Stomach smooth muscle (tissue), 2 donors: Measurements from ENCODE around the gene XPO4.
A peak's percentile ranks its signal among the peaks of the same experiment; 100 is the strongest.
"Not testable (repeated sequence)": the region's sequence is repeated elsewhere in the genome, so short reads cannot be mapped to it uniquely, and the experiment has no call there.

Experiments
- H3K27ac ChIP-seq: one replicate; pipeline ENCODE4 v1.7.0; 2013; ENCODE audit warnings: mild to moderate bottlenecking, low read length, inconsistent platforms
- H3K27me3 ChIP-seq, 2 donors: one replicate each; pipeline ENCODE4 v1.7.0; 2013; ENCODE audit warnings: low read length in 2 of 2; ENCODE audit not compliant: insufficient read depth in 2 of 2, control insufficient read depth in 1 of 2
- H3K36me3 ChIP-seq, 2 donors: one replicate each; pipeline ENCODE4 v1.7.0; 2013; ENCODE audit warnings: low read length in 2 of 2; ENCODE audit not compliant: control insufficient read depth in 2 of 2, insufficient read depth in 2 of 2
- H3K4me1 ChIP-seq: one replicate; pipeline ENCODE4 v1.7.0; 2013; ENCODE audit warnings: low read length; ENCODE audit not compliant: control insufficient read depth, insufficient read depth
- H3K4me3 ChIP-seq, 2 donors: one replicate each; pipeline ENCODE4 v1.7.0; 2013; ENCODE audit warnings: low read length in 2 of 2
- H3K9ac ChIP-seq, 2 donors: one replicate each; pipeline ENCODE4 v1.7.0; 2013; ENCODE audit warnings: low read length in 2 of 2, mild to moderate bottlenecking in 1 of 2
- H3K9me3 ChIP-seq, 2 donors: one replicate each; pipeline ENCODE4 v1.7.0; 2013; ENCODE audit warnings: low read length in 2 of 2; ENCODE audit not compliant: control insufficient read depth in 2 of 2
- donor health status: healthy.
- donor health status: Pancreatic carcinoma.

XPO4 gene

DNA sequence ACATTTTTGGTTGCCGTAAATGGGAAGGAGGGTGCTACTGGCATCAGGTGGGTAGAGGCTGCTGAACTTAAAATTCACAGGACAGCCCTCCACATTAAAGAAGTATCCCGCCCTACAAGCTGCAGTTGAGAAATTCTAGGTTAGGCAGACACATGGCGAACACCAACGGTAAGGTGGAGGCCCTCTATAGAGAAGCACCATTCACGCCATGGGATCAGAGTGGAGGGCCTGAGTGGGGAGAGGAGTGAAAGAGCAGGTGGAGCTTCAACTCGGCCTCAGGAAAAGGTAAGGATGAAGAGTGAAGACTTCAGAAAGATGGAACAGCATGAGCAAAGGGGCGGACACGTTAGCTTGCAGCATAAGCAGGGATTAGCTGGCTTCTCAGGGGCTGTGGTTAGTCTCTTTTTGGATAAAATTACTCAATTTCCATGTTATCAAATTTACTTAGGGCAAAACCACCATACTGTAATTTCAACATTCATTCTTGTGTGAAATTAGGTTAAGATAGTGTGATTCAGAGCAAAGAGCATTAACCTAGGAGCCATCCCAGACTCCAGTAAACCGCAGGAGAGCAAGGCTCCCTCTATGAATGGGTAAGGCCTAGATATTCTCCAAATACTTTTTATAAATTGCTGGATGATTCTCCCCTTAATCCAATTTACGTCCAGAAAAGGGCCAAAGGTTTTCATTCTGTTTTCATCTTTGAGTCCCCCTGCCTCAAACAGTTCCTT is 130.0 kb downstream of the XPO4 start:
- H3K9me3 ChIP-seq: no peaks in the 10 kb centered on the region
- peak overlapping the region; percentile 89 to 90 for H3K4me3 ChIP-seq
- H3K9ac ChIP-seq: peak overlapping the region; percentile 89 to 96
- H3K4me1 ChIP-seq: peaks cover 10% of the 10 kb centered on the region
- peak overlapping the region; percentile 92 for H3K27ac ChIP-seq
- peaks cover 3 to 5% of the 10 kb centered on the region in 2 donors for H3K36me3 ChIP-seq
- no peaks in the 10 kb centered on the region for H3K27me3 ChIP-seq

DNA sequence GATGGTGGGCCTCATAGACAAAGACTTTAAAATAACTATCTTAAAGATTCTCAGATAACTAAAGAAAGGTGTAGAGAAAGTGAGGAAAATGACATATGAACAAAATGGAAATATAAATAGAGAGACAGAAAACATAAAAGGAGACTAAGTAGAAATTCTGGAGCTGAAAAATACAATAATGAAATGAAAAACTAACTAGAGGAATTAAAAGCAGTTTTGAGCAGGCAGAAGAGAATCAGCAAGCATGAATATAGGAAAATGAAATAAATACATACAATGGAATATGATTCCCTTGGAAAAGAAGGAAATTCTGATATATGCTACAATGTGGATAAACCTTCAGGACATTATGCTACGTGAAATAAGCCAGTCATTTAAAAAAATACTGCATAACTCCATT is 132.7 kb downstream of the XPO4 start:
- peaks cover 10% of the 10 kb centered on the region for H3K4me1 ChIP-seq
- H3K36me3 ChIP-seq: peaks cover 3 to 5% of the 10 kb centered on the region in 2 donors
- no peaks in the 10 kb centered on the region for H3K27me3 ChIP-seq

DNA sequence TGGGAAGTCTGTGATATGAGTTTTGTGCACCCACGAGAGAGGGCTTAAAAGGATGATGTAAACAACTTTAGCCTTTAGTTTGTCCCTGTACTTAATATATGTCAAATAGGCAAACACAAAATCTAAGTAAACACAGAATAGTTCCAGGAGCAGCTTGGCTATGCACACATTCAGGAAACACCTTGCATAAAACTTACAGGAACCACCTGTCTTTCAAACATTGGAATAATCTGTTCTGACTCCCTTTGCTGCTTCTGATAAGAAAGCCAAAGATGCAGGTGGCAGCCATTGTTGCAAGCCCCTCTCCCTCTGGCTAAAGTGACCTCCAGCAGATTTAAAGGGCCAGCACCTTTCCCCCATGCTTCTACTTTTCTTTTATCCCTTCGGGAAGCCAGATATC is 133.5 kb downstream of the XPO4 start:
- H3K36me3 ChIP-seq: peaks cover 3 to 5% of the 10 kb centered on the region in 2 donors
- H3K9ac ChIP-seq: no peak overlapping the region
- H3K27ac ChIP-seq: no peak overlapping the region
- H3K9me3 ChIP-seq: no peaks in the 10 kb centered on the region
- H3K4me1 ChIP-seq: peaks cover 10% of the 10 kb centered on the region
- no peaks in the 10 kb centered on the region for H3K27me3 ChIP-seq
- no peak overlapping the region for H3K4me3 ChIP-seq

More for the DNA sequence above, 132.7 kb downstream of the XPO4 start:
- Histone ChIP-seq H3K27ac (no peak overlapping the region), H3K9me3 (no peaks in the 10 kb centered on the region), H3K4me3 (no peak overlapping the region), H3K9ac (no peak overlapping the region)

DNA sequence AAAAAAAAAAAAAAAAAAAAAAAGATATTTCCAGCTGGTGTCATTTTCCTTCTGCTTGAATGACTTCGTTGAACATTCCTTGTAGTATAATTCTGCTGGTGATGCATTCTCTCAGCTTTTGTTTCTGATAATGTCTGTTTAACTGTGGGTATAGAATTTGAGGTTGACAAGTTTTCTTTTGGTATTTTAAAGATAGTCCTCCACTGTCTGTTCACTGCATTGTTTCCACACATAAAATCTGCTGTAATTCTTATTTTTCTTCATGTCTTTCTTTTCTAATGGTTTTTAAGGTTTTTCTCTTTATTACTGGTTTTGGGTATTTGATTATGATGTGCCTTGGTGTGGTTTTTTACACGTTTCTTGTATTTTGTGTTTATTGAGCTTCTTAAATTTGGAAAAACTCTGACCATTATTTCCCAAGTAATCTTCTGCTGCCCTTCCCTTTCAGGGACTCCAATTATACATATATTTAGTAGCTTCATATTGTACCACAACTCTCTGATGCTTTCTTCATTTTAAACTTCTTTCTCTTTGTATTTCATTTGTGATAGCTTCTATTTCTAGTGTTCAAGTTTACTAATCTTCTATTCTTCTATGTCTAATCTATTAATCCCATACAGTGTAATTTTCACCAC is 135.1 kb downstream of the XPO4 start:
- Histone ChIP-seq H3K4me1 (peaks cover under 1% of the 10 kb centered on the region), H3K27me3 (no peaks in the 10 kb centered on the region), H3K36me3 (peaks cover 3 to 5% of the 10 kb centered on the region in 2 donors), H3K27ac (no peak overlapping the region), H3K4me3 (no peak overlapping the region), H3K9ac (no peak overlapping the region), H3K9me3 (no peaks in the 10 kb centered on the region)

GRCh38 chr13:20760872-20761271 is 141.7 kb downstream of the XPO4 start:
- H3K36me3 ChIP-seq: no peaks in the 10 kb centered on the region
- no peak overlapping the region for H3K27ac ChIP-seq
- no peaks in the 10 kb centered on the region for H3K27me3 ChIP-seq
- no peak overlapping the region for H3K9ac ChIP-seq
- H3K9me3 ChIP-seq: no peaks in the 10 kb centered on the region
- H3K4me3 ChIP-seq: no peak overlapping the region
- no peaks in the 10 kb centered on the region for H3K4me1 ChIP-seq

DNA sequence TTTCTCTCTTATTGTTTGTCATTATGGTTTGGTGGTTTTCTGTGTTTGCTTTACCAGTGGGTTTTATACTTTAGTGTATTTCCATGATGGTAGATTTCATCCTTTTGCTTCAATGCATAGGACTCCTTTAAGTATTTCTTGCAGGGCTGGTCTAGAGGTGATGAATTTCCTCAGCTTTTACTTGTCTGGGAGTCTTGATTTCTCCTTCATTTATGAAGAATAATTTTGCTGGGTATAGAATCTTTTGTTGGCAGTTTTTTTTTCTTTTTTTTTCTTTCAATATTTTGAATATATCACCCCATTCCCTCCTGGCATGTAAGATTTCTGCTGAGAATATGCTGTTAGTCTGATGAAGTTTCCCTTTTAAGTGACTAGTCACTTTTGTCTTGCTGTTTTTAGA is 148.5 kb downstream of the XPO4 start:
- Histone ChIP-seq H3K27ac (no peak overlapping the region), H3K9ac (no peak overlapping the region), H3K4me3 (no peak overlapping the region), H3K4me1 (no peaks in the 10 kb centered on the region), H3K27me3 (no peaks in the 10 kb centered on the region), H3K36me3 (no peaks in the 10 kb centered on the region), H3K9me3 (peaks cover 0 to 3% of the 10 kb centered on the region in 2 donors)

DNA sequence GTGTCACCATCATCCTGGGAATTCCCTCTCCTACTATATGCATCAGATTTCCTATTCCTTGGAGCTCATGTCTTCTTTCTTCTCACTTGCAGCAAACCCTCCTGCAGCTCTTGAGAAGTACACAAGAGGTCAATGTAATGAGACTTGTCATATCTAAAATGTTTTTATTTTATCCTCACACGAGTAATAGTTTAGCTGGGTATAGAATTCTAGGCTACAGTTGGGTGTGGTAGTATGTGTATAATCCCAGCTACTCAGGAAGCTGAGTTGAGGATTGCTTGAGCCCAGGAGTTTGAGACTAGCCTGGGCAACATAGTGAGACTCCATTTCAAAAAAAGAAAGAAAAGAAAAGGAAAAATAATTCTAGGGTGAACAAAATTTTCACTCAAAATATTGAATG is 153.2 kb downstream of the XPO4 start:
- Histone ChIP-seq H3K9me3 (peaks cover 0 to 3% of the 10 kb centered on the region in 2 donors), H3K27ac (no peak overlapping the region), H3K9ac (no peak overlapping the region), H3K27me3 (no peaks in the 10 kb centered on the region), H3K36me3 (peaks cover 0 to 2% of the 10 kb centered on the region in 2 donors), H3K4me1 (no peaks in the 10 kb centered on the region), H3K4me3 (no peak overlapping the region)

- not testable (repeated sequence) for H3K4me3 ChIP-seq, H3K36me3 ChIP-seq, H3K9ac ChIP-seq, H3K4me1 ChIP-seq, H3K9me3 ChIP-seq, H3K27ac ChIP-seq, H3K27me3 ChIP-seq
Measured at GRCh38 chr13:20743830-20744404, 158.6 kb downstream of the XPO4 start.

GRCh38 chr13:20740021-20740420 is 162.5 kb downstream of the XPO4 start:
- H3K4me1 ChIP-seq: no peaks in the 10 kb centered on the region
- no peak overlapping the region for H3K27ac ChIP-seq
- H3K36me3 ChIP-seq: no peaks in the 10 kb centered on the region
- H3K9me3 ChIP-seq: no peaks in the 10 kb centered on the region
- H3K9ac ChIP-seq: no peak overlapping the region
- H3K27me3 ChIP-seq: no peaks in the 10 kb centered on the region
- H3K4me3 ChIP-seq: no peak overlapping the region

- Histone ChIP-seq H3K9ac (no peak overlapping the region), H3K9me3 (no peaks in the 10 kb centered on the region), H3K27me3 (no peaks in the 10 kb centered on the region), H3K27ac (no peak overlapping the region), H3K36me3 (no peaks in the 10 kb centered on the region), H3K4me1 (no peaks in the 10 kb centered on the region), H3K4me3 (no peak overlapping the region)
Measured at GRCh38 chr13:20738616-20739015, 163.9 kb downstream of the XPO4 start.
